Measurements from ENCODE around the gene S1PR4. TPM values are rescaled to one million over a fixed set of nuclear protein-coding genes. Genes with fewer than 3 reads are reported as not detected.

The S1PR4 gene
- total and polyA plus RNA-seq, 9 donors, result 0.20 to 1.1 (median 0.50) TPM; not detected in 2

DNA sequence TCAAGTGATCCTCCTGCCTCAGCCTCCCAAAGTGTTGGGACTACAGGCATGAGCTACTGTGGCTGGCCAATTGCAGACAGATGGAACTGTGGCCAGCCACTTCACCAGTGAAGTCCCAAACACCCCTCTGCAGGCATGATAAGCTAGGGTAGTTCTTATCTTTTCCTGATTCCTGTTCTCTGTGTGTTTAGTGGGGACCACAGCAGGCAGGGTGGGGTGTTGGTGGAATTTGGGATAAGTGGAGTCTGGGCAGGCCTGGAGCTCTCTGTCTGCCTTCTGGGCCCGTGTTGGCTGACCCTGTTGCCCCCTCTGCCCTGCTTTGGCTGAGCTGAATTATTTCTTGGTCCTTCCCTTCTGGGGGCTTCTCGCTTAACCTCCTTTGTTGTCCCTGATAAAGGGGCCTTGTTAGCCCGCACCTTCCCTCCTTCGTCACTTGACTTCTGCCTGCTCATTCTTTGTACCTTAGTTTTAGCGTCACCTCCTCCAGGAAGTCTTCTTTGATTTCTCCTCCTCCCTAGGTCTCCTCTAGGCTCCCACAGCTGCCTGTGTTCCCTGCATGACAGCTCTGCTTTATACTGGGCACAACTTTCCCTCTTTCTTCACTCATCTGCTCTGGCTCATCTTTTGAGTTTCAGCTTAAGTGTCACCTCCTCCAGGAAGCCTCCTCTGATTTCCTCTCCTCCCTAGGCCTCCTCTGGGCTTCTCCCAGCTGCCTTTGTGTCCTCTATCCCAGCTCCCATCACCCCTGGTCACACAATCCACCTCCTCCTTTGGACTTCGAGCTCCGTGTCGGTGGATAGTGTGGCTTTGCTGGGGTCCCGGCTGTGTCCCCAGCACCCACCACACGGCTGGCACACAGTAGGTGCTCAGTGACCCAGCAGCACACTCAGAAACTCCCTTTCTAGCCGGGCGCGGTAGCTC lies 5.4 kb downstream of the S1PR4 start:
- no peaks in the 10 kb centered on the region for H3K36me3 ChIP-seq
- intact Hi-C loops (cut with DNase I), result no loop called here
- TF ChIP-seq, protein P1, sequence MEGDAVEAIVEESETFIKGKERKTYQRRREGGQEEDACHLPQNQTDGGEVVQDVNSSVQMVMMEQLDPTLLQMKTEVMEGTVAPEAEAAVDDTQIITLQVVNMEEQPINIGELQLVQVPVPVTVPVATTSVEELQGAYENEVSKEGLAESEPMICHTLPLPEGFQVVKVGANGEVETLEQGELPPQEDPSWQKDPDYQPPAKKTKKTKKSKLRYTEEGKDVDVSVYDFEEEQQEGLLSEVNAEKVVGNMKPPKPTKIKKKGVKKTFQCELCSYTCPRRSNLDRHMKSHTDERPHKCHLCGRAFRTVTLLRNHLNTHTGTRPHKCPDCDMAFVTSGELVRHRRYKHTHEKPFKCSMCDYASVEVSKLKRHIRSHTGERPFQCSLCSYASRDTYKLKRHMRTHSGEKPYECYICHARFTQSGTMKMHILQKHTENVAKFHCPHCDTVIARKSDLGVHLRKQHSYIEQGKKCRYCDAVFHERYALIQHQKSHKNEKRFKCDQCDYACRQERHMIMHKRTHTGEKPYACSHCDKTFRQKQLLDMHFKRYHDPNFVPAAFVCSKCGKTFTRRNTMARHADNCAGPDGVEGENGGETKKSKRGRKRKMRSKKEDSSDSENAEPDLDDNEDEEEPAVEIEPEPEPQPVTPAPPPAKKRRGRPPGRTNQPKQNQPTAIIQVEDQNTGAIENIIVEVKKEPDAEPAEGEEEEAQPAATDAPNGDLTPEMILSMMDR (IDR thresholded peaks at IDR 0.05), result no peak
- TF ChIP-seq POLR2A (IDR thresholded peaks at IDR 0.05), result no peak
- no peak for TF ChIP-seq EP300 (IDR thresholded peaks at IDR 0.05)
- H3K27ac ChIP-seq, result no peak overlapping the region
- WGBS, 3 donors, result 68 to 80% (median 68%) methylated on average over 13 of the region's 13 CpGs
- DNase-seq, result peak in 1 of 5 donors; percentile 41
- no peak overlapping the region for H3K4me3 ChIP-seq
- no peaks in the 10 kb centered on the region for H3K9me3 ChIP-seq
- H3K27me3 ChIP-seq, result no peaks in the 10 kb centered on the region
- peaks cover 11% of the 10 kb centered on the region for H3K4me1 ChIP-seq (ENCODE audit: insufficient read depth)

DNA sequence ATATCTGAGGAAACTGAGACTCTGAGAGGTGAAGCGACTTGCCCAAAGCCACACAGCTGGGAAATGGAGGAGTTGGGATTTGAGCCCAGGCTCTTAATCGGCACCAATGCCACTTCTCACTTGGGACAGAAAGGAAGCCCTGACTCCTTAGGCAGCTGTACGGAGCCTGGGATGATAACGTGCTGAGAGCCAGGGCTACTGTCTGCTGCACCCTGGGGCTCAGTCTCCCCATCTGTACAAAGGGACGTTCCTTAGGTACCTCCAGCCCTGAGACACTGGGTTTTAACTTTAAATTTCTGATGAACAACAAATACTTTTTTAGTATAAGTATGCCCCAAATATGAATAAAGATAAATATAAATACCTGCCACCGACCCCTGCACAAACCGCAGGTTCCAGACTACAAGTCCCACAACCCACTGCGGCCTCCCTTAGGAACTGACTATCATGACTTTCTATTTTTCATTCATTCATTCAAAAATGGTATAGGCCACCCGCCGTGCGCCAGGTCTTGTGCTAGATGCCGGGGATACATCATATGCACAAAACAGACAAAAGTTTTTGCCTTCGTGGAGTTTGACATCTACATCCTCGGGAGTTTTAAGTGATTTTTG lies 6.4 kb downstream of the S1PR4 start:
- no peaks in the 10 kb centered on the region for H3K9me3 ChIP-seq
- H3K27me3 ChIP-seq, result no peaks in the 10 kb centered on the region
- WGBS, 3 donors, result 8 to 15% (median 12%) methylated on average over 14 of the region's 14 CpGs
- TF ChIP-seq, protein P1 (IDR thresholded peaks at IDR 0.05), result no peak
- TF ChIP-seq POLR2A (IDR thresholded peaks at IDR 0.05), result no peak
- peak overlapping the region; percentile 87 for H3K4me3 ChIP-seq
- H3K4me1 ChIP-seq (ENCODE audit: insufficient read depth), result peaks cover 11% of the 10 kb centered on the region
- H3K36me3 ChIP-seq, result no peaks in the 10 kb centered on the region
- peak in 3 of 5 donors; percentile 77 to 80 (median 80) for DNase-seq
- no peak overlapping the region for H3K27ac ChIP-seq
- intact Hi-C loops (cut with DNase I), result no loop called here

DNA sequence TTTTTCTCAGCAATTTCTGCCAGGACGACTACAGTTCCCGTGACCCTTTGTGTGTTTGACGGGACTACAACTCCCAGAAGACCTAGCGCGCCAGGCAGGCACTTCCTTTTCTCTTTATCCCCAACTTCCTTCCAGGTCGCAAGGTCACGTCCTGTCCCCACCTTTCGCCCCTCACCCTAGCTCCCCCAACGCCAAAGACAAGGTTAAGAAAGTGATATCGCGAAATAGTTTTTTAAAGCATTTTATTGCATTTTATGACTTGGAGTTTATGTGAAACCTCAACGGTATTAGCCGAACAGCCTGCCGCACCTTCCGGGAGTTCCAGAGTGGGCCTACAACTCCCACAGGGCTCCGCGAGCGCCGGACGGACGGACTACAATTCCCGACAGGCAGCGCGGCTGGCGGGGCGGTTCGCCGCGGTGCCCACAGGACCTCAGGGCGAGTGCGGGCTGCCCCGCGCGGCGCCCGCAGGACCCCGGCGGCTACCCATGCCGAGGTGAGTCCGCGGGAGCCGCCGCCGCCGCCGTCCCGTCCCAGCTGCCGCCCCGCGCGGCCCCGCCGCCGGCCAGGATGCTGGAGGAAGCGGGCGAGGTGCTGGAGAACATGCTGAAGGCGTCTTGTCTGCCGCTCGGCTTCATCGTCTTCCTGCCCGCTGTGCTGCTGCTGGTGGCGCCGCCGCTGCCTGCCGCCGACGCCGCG lies 7.0 kb downstream of the S1PR4 start, which contains the start of gene NCLN:
NCLN (plus strand) TSS at position 470 of the 699 bp plus-strand sequence; CDS start at position 571, 101 bp downstream.
- DNase-seq, result peak; percentile 93 to 97 (median 93)
- H3K4me1 ChIP-seq (ENCODE audit: insufficient read depth), result peaks cover 11% of the 10 kb centered on the region
- peak within 1 kb of the TSS; percentile 87 for H3K4me3 ChIP-seq
- no peaks in the 10 kb centered on the region for H3K27me3 ChIP-seq
- no peaks in the 10 kb centered on the region for H3K9me3 ChIP-seq
- intact Hi-C loops (cut with DNase I), result no loop called here
- TF ChIP-seq EP300 (IDR thresholded peaks at IDR 0.05) (no peak), POLR2A (IDR thresholded peaks at IDR 0.05) (peak; percentile 20)
- WGBS, 3 donors, result 0 to 1% (median 0%) methylated on average over 68 to 69 of the region's 69 CpGs
- H3K36me3 ChIP-seq, result no peaks in the 10 kb centered on the region
- peak within 1 kb of the TSS; percentile 31 to 44 for H3K27ac ChIP-seq

DNA sequence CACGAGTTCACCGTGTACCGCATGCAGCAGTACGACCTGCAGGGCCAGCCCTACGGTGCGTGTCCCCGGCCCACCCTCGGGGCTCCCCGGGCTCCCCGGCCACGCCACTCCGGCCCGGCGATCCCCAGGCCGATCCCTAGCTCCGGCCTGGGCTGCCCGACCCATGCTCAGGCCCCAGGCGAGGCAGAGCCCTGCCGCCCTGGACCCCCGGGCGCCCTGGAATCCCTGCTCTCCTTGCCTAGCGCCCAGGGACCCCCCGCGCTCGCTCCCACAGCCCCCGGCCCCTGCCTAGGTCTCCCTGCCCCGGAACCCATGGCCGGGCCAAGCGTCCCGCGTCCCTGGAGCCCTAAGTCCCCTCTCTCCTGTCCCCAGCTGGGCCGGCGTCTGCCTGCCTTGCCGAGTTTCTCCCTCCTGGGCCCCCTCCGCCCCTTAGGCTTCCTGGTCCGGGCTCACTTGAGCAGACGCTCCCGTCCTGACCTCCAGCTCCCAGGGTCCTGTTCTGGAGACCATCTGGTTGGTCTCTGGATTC lies 7.7 kb downstream of the S1PR4 start:
- H3K4me3 ChIP-seq, result peak overlapping the region; percentile 87
- 0 to 2% (median 0%) methylated on average over 26 to 38 of the region's 38 CpGs for WGBS, 3 donors
- intact Hi-C loops (cut with DNase I), result no loop called here
- TF ChIP-seq, protein P1 (IDR thresholded peaks at IDR 0.05), result no peak
- no peak for TF ChIP-seq EP300 (IDR thresholded peaks at IDR 0.05)
- no peak for TF ChIP-seq POLR2A (IDR thresholded peaks at IDR 0.05)
- no peaks in the 10 kb centered on the region for H3K27me3 ChIP-seq
- H3K36me3 ChIP-seq, result no peaks in the 10 kb centered on the region
- peak in 3 of 5 donors; percentile 37 to 62 (median 58) for DNase-seq
- no peaks in the 10 kb centered on the region for H3K9me3 ChIP-seq
- H3K4me1 ChIP-seq (ENCODE audit: insufficient read depth), result peaks cover 11% of the 10 kb centered on the region
- no peak overlapping the region for H3K27ac ChIP-seq
